ENCODE data around the gene PUM1. TPM values are rescaled to one million over a fixed set of nuclear protein-coding genes. Genes with fewer than 3 reads are reported as not detected.

Gene PUM1
- total and polyA plus RNA-seq, 2 of the 8 experiments (the other 6 are each of a cell fraction or from before 2014, with no cell fraction given), result 122 to 177 TPM

DNA sequence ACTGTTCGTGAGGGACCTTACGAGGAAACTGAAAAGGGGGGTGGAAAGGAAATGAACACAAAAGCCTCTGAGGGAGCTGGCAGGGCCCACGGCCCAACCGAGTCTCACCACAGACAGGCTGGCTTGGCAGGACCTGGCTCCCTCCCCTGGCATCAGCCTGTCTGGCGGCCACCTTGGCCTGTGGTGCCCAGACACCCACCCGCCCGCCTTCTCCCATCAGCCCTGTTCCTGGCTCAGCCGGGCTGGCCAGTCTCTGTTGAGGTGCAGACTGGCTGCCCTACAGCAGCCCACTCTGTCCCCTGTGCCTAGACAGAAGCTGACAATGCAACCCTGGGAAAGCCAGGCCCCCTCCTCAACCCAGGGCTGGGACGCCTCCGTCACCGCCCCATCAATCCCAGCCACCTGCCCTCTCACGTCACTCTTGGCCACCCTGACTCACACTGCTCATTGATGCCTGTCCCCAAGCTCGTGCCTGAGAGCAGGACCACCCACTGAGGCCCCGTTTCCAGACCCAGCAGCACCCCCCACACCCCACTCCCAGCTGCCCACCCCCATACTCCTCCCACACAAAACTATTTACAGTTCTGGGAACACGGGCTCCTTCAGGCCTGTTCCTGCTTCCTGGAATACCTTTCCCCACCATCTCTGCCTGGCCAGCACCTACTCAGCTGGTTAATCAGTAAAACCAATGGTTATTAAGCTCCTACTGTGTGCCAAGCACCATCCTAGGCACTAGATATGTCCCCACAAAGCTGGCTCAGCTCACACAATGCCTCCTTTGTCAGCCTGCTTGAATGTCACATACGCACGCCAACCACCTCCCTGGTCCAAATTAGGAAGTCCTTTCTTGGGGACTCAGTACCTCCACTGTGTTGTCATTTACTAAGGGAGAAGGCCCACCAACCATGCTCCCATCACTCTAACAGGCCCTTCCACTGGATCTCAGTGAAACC, 179.7 kb downstream of the PUM1 start (continued):
- no peak for TF ChIP-seq EP300 (IDR thresholded peaks at IDR 0.05; ENCODE audit: borderline replicate concordance in 1 of 2, low read depth in 2 of 2, low read length in 2 of 2)
- TF ChIP-seq HDAC2 (IDR thresholded peaks at IDR 0.05; ENCODE audit: borderline replicate concordance in 1 of 2, low read depth in 2 of 2, low read length in 2 of 2), result no peak
- no peak for TF ChIP-seq KDM4A (IDR thresholded peaks at IDR 0.05; ENCODE audit: low read depth, low read length, severe bottlenecking)
- TF ChIP-seq RFX5 (IDR thresholded peaks at IDR 0.05; ENCODE audit: borderline replicate concordance, low read depth, low read length), result no peak
- no peak for TF ChIP-seq JUN (IDR thresholded peaks at IDR 0.05; ENCODE audit: low read depth, low read length)
- TF ChIP-seq SAP30 (IDR thresholded peaks at IDR 0.05; ENCODE audit: insufficient read depth, insufficient replicate concordance, low read length), result no peak
- TF ChIP-seq SRF (IDR thresholded peaks at IDR 0.05; ENCODE audit: low read depth, low read length), result no peak

Measured in H1 (cell line).